NCI-H510A treated with DMSO at 0.1 percent for 48 hours (cell line): Measurements from ENCODE around the gene TANC1.
A peak's percentile ranks its signal among the peaks of the same experiment; 100 is the strongest.

Source experiments
- DNase-seq: peaks from one replicate; lab custom pipeline; 2025; lab: John Stamatoyannopoulos, UW

Gene TANC1

GRCh38 chr2:158994920-158995676, 26.7 kb downstream of the TANC1 start:
- peak; percentile 79 for DNase-seq

GRCh38 chr2:158995677-158996049, 27.2 kb downstream of the TANC1 start:
- no peak for DNase-seq

GRCh38 chr2:158996378-158996993, 28.0 kb downstream of the TANC1 start:
- no peak for DNase-seq

- no peak for DNase-seq
These were observed 28.8 kb downstream of the TANC1 start for GRCh38 chr2:158997037-158997790.

GRCh38 chr2:158998551-158999248, 30.3 kb downstream of the TANC1 start:
- no peak for DNase-seq

GRCh38 chr2:158999458-158999857, 31.0 kb downstream of the TANC1 start:
- DNase-seq: no peak

GRCh38 chr2:159000072-159000471, 31.6 kb downstream of the TANC1 start:
- DNase-seq: no peak

GRCh38 chr2:159002462-159003111, 34.1 kb downstream of the TANC1 start:
- no peak for DNase-seq

GRCh38 chr2:159003555-159003954, 35.1 kb downstream of the TANC1 start:
- no peak for DNase-seq

GRCh38 chr2:159004849-159005248, 36.4 kb downstream of the TANC1 start:
- DNase-seq: no peak

GRCh38 chr2:159009940-159010339, 41.5 kb downstream of the TANC1 start:
- no peak for DNase-seq

GRCh38 chr2:159010340-159010739, 41.9 kb downstream of the TANC1 start:
- DNase-seq: no peak

- DNase-seq: no peak
These were observed 42.5 kb downstream of the TANC1 start for GRCh38 chr2:159010963-159011362.

GRCh38 chr2:159012142-159012541, 43.7 kb downstream of the TANC1 start:
- DNase-seq: no peak

GRCh38 chr2:159013103-159013502, 44.7 kb downstream of the TANC1 start:
- DNase-seq: no peak

- no peak for DNase-seq
These were observed 46.7 kb downstream of the TANC1 start for GRCh38 chr2:159015174-159015573.

GRCh38 chr2:159015823-159016222, 47.4 kb downstream of the TANC1 start:
- no peak for DNase-seq

GRCh38 chr2:159017837-159018236, 49.4 kb downstream of the TANC1 start:
- no peak for DNase-seq

- DNase-seq: no peak
These were observed 50.6 kb downstream of the TANC1 start for GRCh38 chr2:159019021-159019420.

GRCh38 chr2:159022019-159022418, 53.6 kb downstream of the TANC1 start:
- no peak for DNase-seq

GRCh38 chr2:159026170-159026569, 57.7 kb downstream of the TANC1 start:
- no peak for DNase-seq

- DNase-seq: no peak
These were observed 60.3 kb downstream of the TANC1 start for GRCh38 chr2:159028776-159029175.
